ENCODE data around the gene AP2S1. TPM values are rescaled to one million over a fixed set of nuclear protein-coding genes. Genes with fewer than 3 reads are reported as not detected.
"Not testable (repeated sequence)": the region's sequence is repeated elsewhere in the genome, so short reads cannot be mapped to it uniquely, and the experiment has no call there.

The AP2S1 gene
- total RNA-seq, 4 donors from 2014 or later: 63.5 to 88.9 (median 74.5) TPM

DNA sequence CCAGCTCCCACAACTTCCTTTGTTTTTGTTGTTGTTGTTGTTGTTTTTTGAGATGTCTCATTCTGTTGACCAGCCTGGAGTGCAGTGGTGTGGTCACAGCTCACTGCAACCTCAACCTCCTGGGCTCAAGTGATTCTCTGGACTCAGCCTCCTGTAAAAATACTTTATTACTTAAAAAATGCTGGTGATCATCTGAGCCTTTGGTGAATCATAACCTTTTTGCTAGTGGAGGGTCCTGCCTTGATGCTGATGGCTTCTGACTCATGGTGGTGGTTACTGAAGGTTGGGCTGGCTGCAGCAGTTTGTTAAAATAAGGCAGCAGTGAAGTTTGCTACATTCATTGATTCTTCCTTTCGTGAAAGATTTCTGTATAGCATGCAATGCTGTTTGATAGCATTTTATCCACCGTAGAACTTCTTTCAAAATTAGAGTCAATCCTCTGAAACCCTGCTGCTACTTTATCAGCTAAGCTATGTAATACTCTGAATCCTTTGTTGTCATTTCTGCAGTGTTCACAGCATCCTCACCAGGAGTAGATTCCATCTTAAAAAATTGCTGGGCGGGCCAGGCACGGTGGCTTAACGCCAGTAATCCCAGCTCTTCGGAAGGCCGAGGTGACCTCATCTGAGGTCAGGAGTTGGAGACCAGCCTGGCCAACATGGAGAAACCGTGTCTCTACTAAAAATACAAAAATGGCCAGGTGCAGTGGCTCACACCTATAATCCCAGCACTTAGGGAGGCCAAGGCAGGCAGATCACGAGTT lies 28.1 kb upstream of the AP2S1 start:
- Histone ChIP-seq H3K36me3 (peaks cover 0 to 4% (median 0%) of the 10 kb centered on the region in 4 donors), H3K27me3 (no peaks in the 10 kb centered on the region), H3K27ac (replicated peaks in 1 of 4) (no peak overlapping the region), H3K4me3 (no peak overlapping the region), H3K4me1 (peaks cover 0 to 19% (median 12%) of the 10 kb centered on the region in 4 donors), H3K9me3 (no peaks in the 10 kb centered on the region)
- 73% methylated on average over 8 of the region's 9 CpGs for WGBS
- intact Hi-C loops (cut with DNase I): no loop called here
- no peak for DNase-seq (ENCODE audit: extremely low spot score)
- no peak for TF ChIP-seq POLR2AphosphoS5 (IDR thresholded peaks at IDR 0.05)
- TF ChIP-seq POLR2A (IDR thresholded peaks at IDR 0.05; ENCODE audit: low read depth): no peak
- no peak for TF ChIP-seq EP300 (IDR thresholded peaks at IDR 0.05)
- TF ChIP-seq, protein P1, sequence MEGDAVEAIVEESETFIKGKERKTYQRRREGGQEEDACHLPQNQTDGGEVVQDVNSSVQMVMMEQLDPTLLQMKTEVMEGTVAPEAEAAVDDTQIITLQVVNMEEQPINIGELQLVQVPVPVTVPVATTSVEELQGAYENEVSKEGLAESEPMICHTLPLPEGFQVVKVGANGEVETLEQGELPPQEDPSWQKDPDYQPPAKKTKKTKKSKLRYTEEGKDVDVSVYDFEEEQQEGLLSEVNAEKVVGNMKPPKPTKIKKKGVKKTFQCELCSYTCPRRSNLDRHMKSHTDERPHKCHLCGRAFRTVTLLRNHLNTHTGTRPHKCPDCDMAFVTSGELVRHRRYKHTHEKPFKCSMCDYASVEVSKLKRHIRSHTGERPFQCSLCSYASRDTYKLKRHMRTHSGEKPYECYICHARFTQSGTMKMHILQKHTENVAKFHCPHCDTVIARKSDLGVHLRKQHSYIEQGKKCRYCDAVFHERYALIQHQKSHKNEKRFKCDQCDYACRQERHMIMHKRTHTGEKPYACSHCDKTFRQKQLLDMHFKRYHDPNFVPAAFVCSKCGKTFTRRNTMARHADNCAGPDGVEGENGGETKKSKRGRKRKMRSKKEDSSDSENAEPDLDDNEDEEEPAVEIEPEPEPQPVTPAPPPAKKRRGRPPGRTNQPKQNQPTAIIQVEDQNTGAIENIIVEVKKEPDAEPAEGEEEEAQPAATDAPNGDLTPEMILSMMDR (IDR thresholded peaks at IDR 0.05): no peak

DNA sequence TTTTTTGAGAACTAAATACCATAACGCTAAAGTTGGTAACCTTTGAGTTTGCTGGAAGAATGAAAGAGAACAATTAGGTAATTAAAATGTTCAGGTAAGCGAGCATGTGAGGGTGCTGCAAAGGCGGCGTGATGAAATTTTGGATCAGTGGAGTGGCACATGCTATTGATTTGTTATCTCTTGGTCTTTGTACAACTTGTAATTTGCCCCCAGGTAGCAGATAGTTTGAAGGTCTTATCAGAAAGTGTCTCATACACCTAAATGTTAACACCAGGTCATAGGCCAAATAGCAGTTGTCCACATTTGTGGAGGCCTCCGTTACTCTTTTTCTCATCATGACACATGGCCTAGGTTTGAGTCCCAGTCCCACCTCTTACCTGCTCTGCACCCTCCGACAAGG lies 25.0 kb upstream of the AP2S1 start:
- no peak for DNase-seq (ENCODE audit: extremely low spot score)
- H3K9me3 ChIP-seq: no peaks in the 10 kb centered on the region
- no peaks in the 10 kb centered on the region for H3K36me3 ChIP-seq
- TF ChIP-seq POLR2AphosphoS5 (IDR thresholded peaks at IDR 0.05): no peak
- no peak for TF ChIP-seq EP300 (IDR thresholded peaks at IDR 0.05)
- TF ChIP-seq, protein P1 (IDR thresholded peaks at IDR 0.05): no peak
- no peak for TF ChIP-seq POLR2A (IDR thresholded peaks at IDR 0.05; ENCODE audit: low read depth)
- H3K4me3 ChIP-seq: no peak overlapping the region
- peaks cover 0 to 15% (median 9%) of the 10 kb centered on the region in 4 donors for H3K4me1 ChIP-seq
- 93% methylated on average over 6 of the region's 6 CpGs for WGBS
- H3K27me3 ChIP-seq: no peaks in the 10 kb centered on the region
- intact Hi-C loops (cut with DNase I): no loop called here
- H3K27ac ChIP-seq (replicated peaks in 1 of 4): no peak overlapping the region

DNA sequence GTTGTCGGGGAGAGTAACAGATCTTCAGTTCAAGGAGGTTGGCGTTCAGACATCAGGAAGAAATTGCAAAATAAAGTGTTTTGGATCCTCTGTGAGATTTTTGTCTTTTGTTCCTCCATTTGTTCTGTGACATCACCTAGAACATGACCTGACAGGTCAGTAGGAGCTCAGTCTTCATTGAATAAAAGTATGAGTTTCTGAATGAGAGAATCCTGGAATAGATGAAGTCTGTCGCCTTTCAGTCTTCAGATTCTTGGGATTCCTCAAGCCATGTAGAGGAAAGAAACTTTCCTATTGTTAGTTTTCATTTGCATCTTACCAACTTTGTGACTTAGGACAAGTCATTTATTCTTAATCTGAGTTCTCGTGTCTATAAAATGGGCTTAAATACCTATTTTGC lies 24.6 kb upstream of the AP2S1 start:
- no peaks in the 10 kb centered on the region for H3K27me3 ChIP-seq
- intact Hi-C loops (cut with DNase I): no loop called here

DNA sequence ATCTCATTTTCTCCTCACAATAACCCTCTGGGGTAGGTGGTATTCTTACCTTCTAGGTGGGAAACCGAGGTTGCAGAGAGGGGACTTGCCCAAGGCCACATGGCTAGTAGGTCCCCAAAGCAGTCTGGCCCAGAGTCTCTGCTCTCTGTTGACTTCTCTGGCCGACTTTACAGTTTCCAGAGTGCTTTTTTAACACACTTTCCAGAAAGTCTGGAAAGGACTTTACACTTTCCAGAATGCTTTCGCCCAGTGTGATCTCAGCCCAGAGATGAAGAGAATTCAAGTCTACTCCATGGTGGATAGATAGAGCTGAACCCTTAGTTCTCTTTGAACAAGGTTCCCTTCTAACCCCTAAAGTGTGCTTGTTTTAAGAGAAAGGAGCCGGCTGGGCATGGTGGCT lies 22.3 kb upstream of the AP2S1 start:
- H3K27me3 ChIP-seq: no peaks in the 10 kb centered on the region
- TF ChIP-seq POLR2AphosphoS5 (IDR thresholded peaks at IDR 0.05): no peak
- TF ChIP-seq EP300 (IDR thresholded peaks at IDR 0.05): no peak
- no peak for TF ChIP-seq POLR2A (IDR thresholded peaks at IDR 0.05; ENCODE audit: low read depth)
- TF ChIP-seq, protein P1 (IDR thresholded peaks at IDR 0.05): no peak
- no peak overlapping the region for H3K27ac ChIP-seq (replicated peaks in 1 of 4)
- DNase-seq (ENCODE audit: extremely low spot score): no peak
- peaks cover 5 to 20% (median 11%) of the 10 kb centered on the region in 4 donors for H3K4me1 ChIP-seq
- intact Hi-C loops (cut with DNase I): no loop called here
- H3K36me3 ChIP-seq: no peaks in the 10 kb centered on the region
- H3K4me3 ChIP-seq: no peak overlapping the region
- 97% methylated on average over 4 of the region's 4 CpGs for WGBS
- H3K9me3 ChIP-seq: no peaks in the 10 kb centered on the region

More for the DNA sequence above, 24.6 kb upstream of the AP2S1 start:
- Histone ChIP-seq H3K4me3 (no peak overlapping the region), H3K27ac (replicated peaks in 1 of 4) (no peak overlapping the region), H3K36me3 (no peaks in the 10 kb centered on the region), H3K4me1 (peaks cover 0 to 15% (median 9%) of the 10 kb centered on the region in 4 donors), H3K9me3 (no peaks in the 10 kb centered on the region)
- TF ChIP-seq POLR2AphosphoS5 (IDR thresholded peaks at IDR 0.05): no peak
- TF ChIP-seq, protein P1 (IDR thresholded peaks at IDR 0.05): no peak
- TF ChIP-seq POLR2A (IDR thresholded peaks at IDR 0.05; ENCODE audit: low read depth): no peak
- no peak for TF ChIP-seq EP300 (IDR thresholded peaks at IDR 0.05)
- DNase-seq (ENCODE audit: extremely low spot score): no peak
- 87% methylated on average over 4 of the region's 4 CpGs for WGBS

DNA sequence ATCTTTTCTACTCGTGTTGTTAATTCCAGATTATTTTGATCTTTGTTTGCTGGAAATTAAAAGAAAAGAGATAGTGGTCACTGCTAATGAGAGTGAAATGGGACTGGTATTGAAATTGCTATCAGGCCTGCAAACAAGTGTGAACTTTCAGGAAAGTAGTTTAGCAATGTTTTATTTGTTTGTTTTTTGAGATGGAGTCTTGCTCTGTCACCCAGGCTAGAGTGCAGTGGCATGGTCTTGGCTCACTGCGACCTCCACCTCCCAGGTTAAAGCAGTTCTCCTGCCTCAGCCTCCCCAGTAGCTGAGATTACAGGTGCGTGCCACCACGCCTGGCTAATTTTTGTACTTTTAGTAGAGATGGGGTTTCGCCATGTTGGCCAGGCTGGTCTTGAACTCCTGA lies 20.5 kb upstream of the AP2S1 start:
- H3K9me3 ChIP-seq; DNase-seq (ENCODE audit: extremely low spot score); H3K36me3 ChIP-seq; intact Hi-C loops (cut with DNase I); H3K27ac ChIP-seq (replicated peaks in 1 of 4); H3K27me3 ChIP-seq; H3K4me3 ChIP-seq: not testable (repeated sequence)
- peaks cover 23 to 38% (median 27%) of the 10 kb centered on the region in 4 donors for H3K4me1 ChIP-seq
- whole genome bisulfite sequencing: 84% methylated on average over 5 of the region's 5 CpGs

Measured in esophagus muscularis mucosa (tissue), 4 donors.